HFFc6 (cell line): ENCODE data around the gene CMTM1. TPM values are rescaled to one million over a fixed set of nuclear protein-coding genes. Genes with fewer than 3 reads are reported as not detected.
A peak's percentile ranks its signal among the peaks of the same experiment; 100 is the strongest.

Source experiments
- DNase-seq: peaks from one replicate; pipeline ENCODE4 v3.0.0-alpha.2; 2018
- H3K27ac Mint-ChIP-seq: 2 replicates; pipeline ENCODE4 v1.8.0; 2020; ENCODE audit warnings: mild to moderate bottlenecking, mixed read lengths
- H3K27me3 Mint-ChIP-seq: 2 replicates; pipeline ENCODE4 v1.8.0; 2021; ENCODE audit warnings: mild to moderate bottlenecking, moderate library complexity, mixed read lengths; ENCODE audit not compliant: insufficient read depth
- H3K36me3 Mint-ChIP-seq: 2 replicates; pipeline ENCODE4 v1.8.0; 2021; ENCODE audit warnings: low read depth, mixed read lengths
- H3K4me1 Mint-ChIP-seq: 2 replicates; pipeline ENCODE4 v1.8.0; 2020; ENCODE audit warnings: low read depth, mixed read lengths
- H3K4me3 Mint-ChIP-seq: 2 replicates; pipeline ENCODE4 v1.8.0; 2020; ENCODE audit warnings: mild to moderate bottlenecking, moderate library complexity, mixed read lengths
- H3K9me3 Mint-ChIP-seq: 2 replicates; pipeline ENCODE4 v1.8.0; 2020; ENCODE audit warnings: mild to moderate bottlenecking, mixed read lengths
- total RNA-seq, 6 experiments: library from RNA; stranded (reverse); fragmentation: NEBNext Ultra II Directional; extraction: Animal tissue kit (Norgen Biotek cat#: 25700); gene quantifications; 2 replicates in 1 of 6; 3 replicates in 5 of 6; pipeline ENCODE4 v1.2.3, GENCODE V29; 2021
- TF ChIP-seq, protein P1 (sequence below): fragments of 200-600 bp; sonication (generic); IDR thresholded peaks from 2 replicates; pipeline ENCODE4 v1.5.0; 2021; ENCODE audit warnings: antibody characterized with exemption, mild to moderate bottlenecking

The CMTM1 gene
- total RNA-seq, 6 experiments from 2014 or later, result 4.2 to 5.5 (median 4.9) TPM

DNA sequence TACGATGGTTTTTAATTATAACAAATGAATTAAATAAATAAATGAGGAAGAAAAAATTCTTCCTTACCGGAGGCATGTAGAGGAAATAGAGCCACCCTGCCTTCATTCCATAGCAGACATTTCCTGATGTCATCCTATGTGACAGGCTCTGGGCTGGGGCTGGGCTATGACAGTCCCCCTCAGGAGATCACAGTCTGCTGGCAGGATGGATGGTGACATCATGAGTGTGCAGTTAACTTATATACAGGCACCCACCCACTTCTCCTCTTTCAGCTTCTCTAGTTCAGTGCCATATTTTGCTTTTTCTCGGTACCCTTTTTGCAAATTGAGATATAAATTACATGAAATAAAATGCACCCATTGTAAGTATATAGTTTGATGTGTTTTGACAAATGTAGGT lies 31.9 kb downstream of the CMTM1 start:
- H3K9me3 Mint-ChIP-seq, result peaks cover 7% of the 10 kb centered on the region; the same call in 1 of the 2 replicates
- no peak for DNase-seq
- no peak overlapping the region for H3K4me3 Mint-ChIP-seq
- TF ChIP-seq, protein P1, sequence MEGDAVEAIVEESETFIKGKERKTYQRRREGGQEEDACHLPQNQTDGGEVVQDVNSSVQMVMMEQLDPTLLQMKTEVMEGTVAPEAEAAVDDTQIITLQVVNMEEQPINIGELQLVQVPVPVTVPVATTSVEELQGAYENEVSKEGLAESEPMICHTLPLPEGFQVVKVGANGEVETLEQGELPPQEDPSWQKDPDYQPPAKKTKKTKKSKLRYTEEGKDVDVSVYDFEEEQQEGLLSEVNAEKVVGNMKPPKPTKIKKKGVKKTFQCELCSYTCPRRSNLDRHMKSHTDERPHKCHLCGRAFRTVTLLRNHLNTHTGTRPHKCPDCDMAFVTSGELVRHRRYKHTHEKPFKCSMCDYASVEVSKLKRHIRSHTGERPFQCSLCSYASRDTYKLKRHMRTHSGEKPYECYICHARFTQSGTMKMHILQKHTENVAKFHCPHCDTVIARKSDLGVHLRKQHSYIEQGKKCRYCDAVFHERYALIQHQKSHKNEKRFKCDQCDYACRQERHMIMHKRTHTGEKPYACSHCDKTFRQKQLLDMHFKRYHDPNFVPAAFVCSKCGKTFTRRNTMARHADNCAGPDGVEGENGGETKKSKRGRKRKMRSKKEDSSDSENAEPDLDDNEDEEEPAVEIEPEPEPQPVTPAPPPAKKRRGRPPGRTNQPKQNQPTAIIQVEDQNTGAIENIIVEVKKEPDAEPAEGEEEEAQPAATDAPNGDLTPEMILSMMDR, result no peak
- H3K27me3 Mint-ChIP-seq, result peaks cover 29% of the 10 kb centered on the region
- no peaks in the 10 kb centered on the region for H3K4me1 Mint-ChIP-seq
- H3K36me3 Mint-ChIP-seq, result peaks cover 8% of the 10 kb centered on the region
- no peak overlapping the region for H3K27ac Mint-ChIP-seq

DNA sequence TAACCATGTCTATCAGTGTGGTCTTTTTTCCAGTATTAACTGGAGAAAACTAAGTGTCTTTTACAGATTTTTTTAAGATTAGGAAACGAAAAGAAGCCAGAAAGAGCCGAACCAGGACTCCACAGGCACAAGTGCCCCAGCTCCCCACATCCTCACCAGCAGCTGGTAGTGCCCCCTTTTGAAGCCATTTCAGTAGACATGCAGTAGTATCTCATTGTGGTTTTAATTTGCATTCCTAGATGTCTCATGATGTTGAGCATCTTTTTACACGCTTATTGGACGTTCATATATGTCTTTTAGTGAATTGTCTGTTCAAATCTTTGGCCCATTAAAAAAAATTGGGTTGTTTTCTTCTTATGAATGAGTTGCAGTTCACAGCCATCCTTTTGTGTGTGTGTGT lies 33.5 kb downstream of the CMTM1 start:
- no peak for DNase-seq
- H3K4me1 Mint-ChIP-seq, result peaks cover 9% of the 10 kb centered on the region
- H3K27me3 Mint-ChIP-seq, result peaks cover 16% of the 10 kb centered on the region
- H3K27ac Mint-ChIP-seq, result no peak overlapping the region
- TF ChIP-seq, protein P1, result no peak
- H3K36me3 Mint-ChIP-seq, result peaks cover 8% of the 10 kb centered on the region
- no peak overlapping the region for H3K4me3 Mint-ChIP-seq
- peaks cover 4% of the 10 kb centered on the region; the same call in 1 of the 2 replicates for H3K9me3 Mint-ChIP-seq

DNA sequence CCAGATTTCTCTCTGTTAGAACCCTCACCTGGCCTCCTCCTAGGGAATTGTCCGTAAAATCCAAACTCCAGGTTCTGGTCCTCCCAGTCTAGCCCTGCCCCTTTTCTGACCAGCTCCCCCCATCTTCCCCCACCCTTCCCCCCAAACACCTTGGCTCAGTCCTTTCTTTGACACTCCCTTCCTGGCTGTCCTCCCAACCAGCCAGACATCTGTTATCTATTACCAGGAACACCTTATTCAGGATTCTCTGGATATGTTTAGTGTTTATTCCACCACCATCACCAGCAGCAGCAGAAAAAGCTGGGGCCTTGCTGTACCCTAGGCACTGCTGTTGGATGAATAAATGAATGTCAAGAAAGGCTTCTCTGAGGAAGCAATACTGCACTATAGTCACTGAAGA lies 34.2 kb downstream of the CMTM1 start:
- Mint-ChIP-seq H3K9me3 (peaks cover 4% of the 10 kb centered on the region; the same call in 1 of the 2 replicates), H3K4me1 (peaks cover 9% of the 10 kb centered on the region), H3K36me3 (peaks cover 8% of the 10 kb centered on the region), H3K27ac (no peak overlapping the region), H3K4me3 (no peak overlapping the region), H3K27me3 (peaks cover 13% of the 10 kb centered on the region)
- TF ChIP-seq, protein P1, result no peak
- no peak for DNase-seq

DNA sequence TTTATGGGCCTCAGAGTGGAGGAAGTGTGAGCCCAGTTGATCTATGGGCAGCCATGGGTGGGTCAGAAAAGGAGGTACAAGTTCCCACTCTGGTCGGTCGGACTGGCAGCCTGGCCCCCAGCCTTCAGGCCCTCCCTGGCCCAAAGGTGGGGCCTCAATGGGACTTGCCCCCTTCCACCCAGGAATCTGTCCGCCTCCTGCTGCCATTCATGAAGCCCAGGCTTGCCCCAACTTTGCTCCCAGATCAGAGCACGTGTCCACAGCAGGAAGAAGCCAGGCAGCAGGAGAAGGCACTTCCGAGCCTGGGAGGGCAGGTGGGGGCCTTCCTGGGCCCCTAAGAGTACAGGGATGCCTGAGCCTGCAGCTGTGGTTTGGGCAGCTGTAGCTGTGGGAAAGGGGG lies 35.2 kb downstream of the CMTM1 start:
- no peak for DNase-seq
- H3K36me3 Mint-ChIP-seq, result peaks cover 8% of the 10 kb centered on the region
- TF ChIP-seq, protein P1, result no peak
- no peak overlapping the region for H3K4me3 Mint-ChIP-seq
- no peak overlapping the region for H3K27ac Mint-ChIP-seq
- H3K9me3 Mint-ChIP-seq, result peaks cover 4% of the 10 kb centered on the region; the same call in 1 of the 2 replicates
- peaks cover 12% of the 10 kb centered on the region for H3K27me3 Mint-ChIP-seq
- peaks cover 16% of the 10 kb centered on the region for H3K4me1 Mint-ChIP-seq

DNA sequence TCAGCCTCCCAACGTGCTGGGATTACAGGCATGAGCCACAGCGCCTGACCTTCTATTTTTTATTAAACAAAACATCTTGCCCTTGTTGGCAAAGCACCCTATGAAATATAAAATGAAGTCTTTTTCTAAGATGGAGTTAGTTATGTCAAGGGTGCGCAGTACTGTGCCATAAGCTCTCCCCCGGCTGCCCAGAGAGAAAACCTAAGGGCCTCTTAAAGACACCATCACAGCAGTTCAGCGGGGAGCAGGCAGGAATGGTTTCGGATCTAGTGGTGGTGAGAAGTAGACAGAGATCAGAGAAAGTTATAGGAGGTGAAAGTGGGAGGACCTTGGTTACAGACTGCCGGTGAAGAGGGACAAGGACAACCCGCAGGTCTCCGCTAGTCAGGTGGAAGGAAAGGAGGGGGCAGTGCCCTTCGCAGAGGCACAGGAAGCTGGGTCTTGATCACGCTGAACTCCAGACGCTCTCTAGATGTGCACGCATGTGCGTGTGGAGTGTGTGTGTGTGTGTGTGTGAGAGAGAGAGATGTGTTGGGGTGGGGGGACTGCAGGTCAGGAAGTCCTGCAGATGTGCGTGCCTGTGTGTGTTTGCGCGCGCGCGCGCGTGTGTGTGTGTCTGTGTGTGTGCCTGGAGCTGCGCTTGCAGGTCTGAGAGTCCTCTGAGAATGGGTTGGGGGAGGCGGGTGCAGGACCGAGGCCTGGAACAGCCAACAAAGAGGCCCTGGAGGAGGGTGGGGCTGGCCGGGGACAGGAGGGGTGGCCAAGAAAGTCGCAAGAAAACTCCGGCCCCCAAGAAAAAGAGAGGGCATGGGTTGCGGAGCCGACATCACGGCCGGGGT lies 37.5 kb downstream of the CMTM1 start:
- DNase-seq, result peak; percentile 28
- Mint-ChIP-seq H3K36me3 (peaks cover 8% of the 10 kb centered on the region), H3K27me3 (peaks cover 6% of the 10 kb centered on the region), H3K4me3 (peak overlapping the region; percentile 87), H3K9me3 (peaks cover 4% of the 10 kb centered on the region; the same call in 1 of the 2 replicates), H3K4me1 (peaks cover 26% of the 10 kb centered on the region), H3K27ac (peak overlapping the region; percentile 69)
- TF ChIP-seq, protein P1, result no peak
